GM21390 (cell line): ENCODE measurements around the gene COX6B1.
"Not testable (repeated sequence)": the region's sequence is repeated elsewhere in the genome, so short reads cannot be mapped to it uniquely, and the experiment has no call there.

ENCODE experiments used
- ATAC-seq: cut with Tn5 transposase; IDR thresholded peaks from one replicate; pipeline ENCODE4 v1.9.1; 2021; ENCODE audit not compliant: unreplicated experiment

The COX6B1 gene

DNA sequence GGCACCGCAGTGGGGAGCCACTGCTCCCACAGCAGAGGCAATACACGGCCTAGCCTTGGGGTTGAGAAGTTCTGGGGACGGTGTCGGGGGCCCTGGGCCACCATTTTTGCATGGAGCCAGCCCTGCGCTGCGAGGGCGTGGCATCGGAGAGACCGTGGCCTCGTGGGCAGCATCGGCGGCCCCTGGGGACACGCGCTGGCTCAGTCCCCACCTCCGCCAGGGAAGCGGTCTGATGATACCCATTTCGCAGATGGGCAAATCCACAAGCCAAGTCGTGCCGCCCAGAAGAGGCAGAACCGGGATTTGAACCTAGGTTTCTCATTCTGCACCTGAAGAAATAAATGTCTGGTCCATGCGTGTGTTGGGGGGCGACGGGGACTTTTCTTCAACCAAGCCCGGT is 17.0 kb downstream of the COX6B1 start:
- no peak for ATAC-seq

DNA sequence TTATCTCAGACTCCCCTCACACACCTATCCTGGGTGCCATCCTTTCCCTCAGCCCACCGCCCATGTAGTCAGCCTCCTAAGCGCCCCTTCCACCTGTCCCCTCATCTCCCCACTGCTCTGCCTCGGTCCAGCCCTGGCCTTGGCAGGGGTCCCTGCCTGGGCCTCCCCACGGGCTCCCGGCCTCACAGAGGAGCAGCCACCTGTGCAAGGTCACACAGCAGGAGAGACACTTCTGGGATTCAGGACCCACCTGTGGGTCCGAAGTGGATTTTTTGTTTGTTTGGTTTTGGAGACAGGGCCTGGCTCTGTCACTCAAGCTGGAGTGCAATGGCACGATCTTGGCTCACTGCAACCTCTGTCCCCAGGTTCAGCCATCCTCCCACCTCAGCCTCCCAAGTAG is 17.5 kb downstream of the COX6B1 start:
- no peak for ATAC-seq

DNA sequence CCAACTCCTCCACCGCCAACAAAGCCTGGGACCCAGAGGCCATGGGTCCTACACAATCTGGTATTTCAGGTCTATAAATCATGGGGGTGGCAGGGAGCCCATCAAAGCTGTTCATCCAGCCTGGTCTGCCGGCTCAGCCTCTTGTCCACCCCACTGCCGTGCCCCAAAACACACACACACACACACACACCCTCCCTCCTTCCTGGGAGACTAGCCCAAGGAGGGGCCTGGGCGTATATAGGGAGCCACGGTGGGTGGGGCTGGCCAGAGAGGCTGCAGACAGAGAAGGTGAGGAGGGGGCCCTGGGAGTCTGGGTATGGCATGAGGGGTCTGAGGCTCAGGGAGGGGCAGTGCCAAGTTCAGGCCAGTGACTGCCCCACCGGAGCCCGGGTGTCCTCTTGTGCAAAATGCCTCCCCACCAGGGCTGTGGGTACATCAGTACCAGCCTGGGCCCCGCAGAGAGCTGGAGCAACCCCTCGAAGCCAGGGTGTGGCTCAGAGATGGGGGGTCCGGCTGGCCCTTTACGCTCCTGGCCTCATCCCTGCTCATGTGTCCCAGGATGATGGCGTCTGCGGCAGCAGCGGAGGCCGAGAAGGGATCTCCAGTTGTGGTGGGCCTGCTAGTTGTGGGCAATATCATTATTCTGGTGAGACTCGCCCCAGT is 18.3 kb downstream of the COX6B1 start, which contains the start of gene UPK1A:
TSS of gene UPK1A (plus strand) at position 267 of the 663 bp plus-strand sequence. CDS start at position 563, 296 bp downstream.
- no peak for ATAC-seq

- no peak for ATAC-seq
Observed at GRCh38 chr19:35669566-35669965, 21.4 kb downstream of the COX6B1 start.

- ATAC-seq = no peak
Observed at GRCh38 chr19:35669974-35670373, 21.9 kb downstream of the COX6B1 start.

DNA sequence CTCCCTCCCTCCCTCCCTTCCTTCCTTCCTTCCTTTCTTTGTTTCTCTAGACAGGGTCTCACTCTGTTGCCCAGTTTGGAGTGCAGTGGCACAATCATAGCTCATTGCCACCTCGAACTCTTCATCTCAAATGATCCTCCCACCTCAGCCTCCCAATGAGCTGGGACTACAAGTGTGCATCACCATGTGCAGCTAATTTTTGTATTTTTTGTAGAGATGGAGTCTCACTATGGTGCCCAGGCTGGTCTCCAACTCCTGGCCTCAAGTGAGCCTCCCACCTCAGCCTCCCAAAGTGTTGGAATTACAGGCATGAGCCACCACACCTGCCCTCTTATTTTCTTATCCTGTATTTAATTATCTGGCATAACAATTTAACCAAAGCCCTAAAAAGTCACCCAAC is 22.6 kb downstream of the COX6B1 start:
- no peak for ATAC-seq

GRCh38 chr19:35671818-35672217 is 23.7 kb downstream of the COX6B1 start:
- ATAC-seq = no peak

- ATAC-seq = no peak
Observed at GRCh38 chr19:35673121-35673804, 25.1 kb downstream of the COX6B1 start.

GRCh38 chr19:35675589-35676140 is 27.5 kb downstream of the COX6B1 start:
- ATAC-seq = no peak

GRCh38 chr19:35689836-35690235 is 41.7 kb downstream of the COX6B1 start:
- ATAC-seq = no peak

GRCh38 chr19:35691106-35691505 is 43.0 kb downstream of the COX6B1 start:
- not testable (repeated sequence) for ATAC-seq

DNA sequence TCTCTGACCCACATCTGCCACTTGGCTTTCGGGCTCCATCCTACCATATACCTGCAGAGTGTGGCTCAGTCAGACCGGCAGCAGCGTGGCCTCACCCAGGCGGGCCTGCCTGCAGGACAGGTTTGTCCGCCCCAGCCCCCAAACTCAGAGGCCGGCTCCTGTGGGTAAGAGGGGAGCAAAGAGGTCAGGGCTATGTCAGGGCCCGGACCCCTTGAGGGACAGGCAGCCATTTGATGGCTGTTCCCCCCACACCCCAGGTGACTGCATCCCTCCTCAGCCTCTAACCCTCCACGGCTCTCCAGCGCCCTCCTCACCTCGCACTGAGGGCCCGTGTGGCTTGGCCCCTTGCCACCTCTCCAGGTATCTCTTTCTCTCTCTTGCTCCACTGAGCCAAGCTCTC is 43.9 kb downstream of the COX6B1 start:
- no peak for ATAC-seq

GRCh38 chr19:35693422-35693821 is 45.3 kb downstream of the COX6B1 start:
- ATAC-seq = no peak

DNA sequence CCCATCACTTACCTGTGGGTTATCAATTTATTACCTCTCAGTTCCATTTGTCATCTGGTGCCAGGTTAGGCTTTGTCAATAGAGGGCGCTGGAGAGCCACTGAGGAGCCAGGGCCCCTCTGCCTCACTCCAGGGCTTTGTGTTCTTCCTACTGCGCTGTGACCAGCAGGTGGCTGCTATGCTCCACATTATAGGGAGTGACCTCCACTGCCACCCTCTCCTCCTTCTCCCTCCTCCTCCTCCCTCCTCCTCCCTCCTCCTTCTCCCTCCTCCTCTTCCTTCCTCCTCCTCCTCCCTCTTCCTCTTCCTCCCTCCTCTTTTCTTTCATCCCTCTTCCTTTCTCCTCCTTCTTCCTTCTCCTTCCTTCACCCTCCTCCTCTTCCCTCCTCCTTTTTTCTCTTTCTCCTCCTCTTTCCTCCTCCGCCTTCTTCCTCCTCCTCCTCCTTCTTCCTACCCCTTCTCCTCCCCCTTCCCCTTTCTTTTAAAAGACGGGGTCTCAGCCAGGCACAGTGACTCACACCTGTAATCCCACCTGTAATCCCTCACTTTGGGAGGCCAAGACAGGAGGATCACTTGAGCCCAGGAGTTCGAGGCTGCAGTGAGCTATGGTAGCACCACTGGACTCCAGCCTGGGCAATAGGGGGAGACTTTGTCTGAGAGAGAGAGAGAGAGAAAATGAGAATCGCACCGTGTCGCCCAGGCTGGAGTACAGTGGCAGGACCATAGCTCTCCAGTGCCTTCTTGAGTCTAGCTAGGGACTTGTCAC is 45.9 kb downstream of the COX6B1 start:
- ATAC-seq = no peak

- ATAC-seq = no peak
Observed at GRCh38 chr19:35695895-35696422, 47.8 kb downstream of the COX6B1 start.

GRCh38 chr19:35696835-35697234 is 48.7 kb downstream of the COX6B1 start:
- ATAC-seq = no peak

GRCh38 chr19:35702223-35703012 is 54.3 kb downstream of the COX6B1 start:
- ATAC-seq = peak; percentile 96

- ATAC-seq = no peak
Observed at GRCh38 chr19:35703343-35703742, 55.2 kb downstream of the COX6B1 start.

DNA sequence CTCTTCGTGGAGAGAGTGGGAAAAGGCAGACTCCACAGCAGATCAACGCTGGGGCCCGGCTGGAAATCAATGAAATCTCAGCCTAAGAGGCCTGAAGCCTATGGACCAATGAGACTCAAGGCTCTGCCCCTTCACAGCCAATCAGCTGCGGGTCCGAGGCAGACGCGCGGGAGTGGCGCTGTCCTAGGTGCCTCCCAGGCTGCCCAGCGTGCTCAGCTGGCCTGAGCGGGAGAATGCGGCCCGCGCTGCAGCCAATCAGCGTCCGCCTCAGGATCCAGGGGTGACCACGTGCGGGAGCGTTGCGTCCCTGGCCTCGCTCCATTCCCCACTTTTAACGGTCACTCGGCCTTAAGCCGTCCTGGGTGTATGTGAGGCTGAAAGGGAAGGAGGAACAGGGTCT is 56.1 kb downstream of the COX6B1 start, which contains the start of gene ZBTB32:
TSS of gene ZBTB32 (plus strand) at position 341 of the 400 bp plus-strand sequence. CDS start 10,069 bp downstream, outside the sequence.
- ATAC-seq = no peak
